Islet precursor cell (in vitro differentiated cells): Measurements from ENCODE around the gene UBA52.
"Not testable (repeated sequence)": the region's sequence is repeated elsewhere in the genome, so short reads cannot be mapped to it uniquely, and the experiment has no call there.

Experiments used
- DNase-seq: peaks from one replicate; pipeline ENCODE4 v3.0.0-alpha.2; 2018

The UBA52 gene

GRCh38 chr19:18593367-18594095, 21.9 kb downstream of the UBA52 start:
- DNase-seq, result no peak

- DNase-seq, result peak; percentile 87
These were observed 22.6 kb downstream of the UBA52 start for GRCh38 chr19:18594096-18594823.

- no peak for DNase-seq
These were observed 23.2 kb downstream of the UBA52 start for GRCh38 chr19:18594824-18595373.

- DNase-seq, result no peak
These were observed 23.8 kb downstream of the UBA52 start for GRCh38 chr19:18595475-18595874.

- DNase-seq, result peak; percentile 89
These were observed 25.1 kb downstream of the UBA52 start for GRCh38 chr19:18596752-18597157.

GRCh38 chr19:18597809-18598660, 26.4 kb downstream of the UBA52 start:
- DNase-seq, result no peak

GRCh38 chr19:18599485-18599884, 27.8 kb downstream of the UBA52 start:
- no peak for DNase-seq

- DNase-seq, result not testable (repeated sequence)
These were observed 29.2 kb downstream of the UBA52 start for GRCh38 chr19:18600692-18601397.

- no peak for DNase-seq
These were observed 30.2 kb downstream of the UBA52 start for GRCh38 chr19:18601875-18602274.

- DNase-seq, result peak; percentile 63
These were observed 31.7 kb downstream of the UBA52 start for GRCh38 chr19:18603255-18603957.

- no peak for DNase-seq
These were observed 32.5 kb downstream of the UBA52 start for GRCh38 chr19:18603958-18604819.

GRCh38 chr19:18604820-18605159, 33.1 kb downstream of the UBA52 start:
- no peak for DNase-seq

GRCh38 chr19:18605196-18605545, 33.5 kb downstream of the UBA52 start:
- no peak for DNase-seq

- DNase-seq, result no peak
These were observed 34.1 kb downstream of the UBA52 start for GRCh38 chr19:18605546-18606280.

GRCh38 chr19:18606281-18607225, 34.9 kb downstream of the UBA52 start, which contains the start of gene CRLF1:
TSS of gene CRLF1 (minus strand) at chr19:18606799. CDS start at chr19:18606656, 143 bp downstream.
- DNase-seq, result no peak

GRCh38 chr19:18607226-18608101, 35.8 kb downstream of the UBA52 start:
- no peak for DNase-seq

GRCh38 chr19:18608102-18608804, 36.6 kb downstream of the UBA52 start:
- no peak for DNase-seq
